Measurements from ENCODE around the gene CDC27. TPM values are rescaled to one million over a fixed set of nuclear protein-coding genes. Genes with fewer than 3 reads are reported as not detected.
"Not testable (repeated sequence)": the region's sequence is repeated elsewhere in the genome, so short reads cannot be mapped to it uniquely, and the experiment has no call there.

The CDC27 gene
- total and polyA plus RNA-seq, 2 donors (not counting 1 experiment from before 2014, with no cell fraction given): 106 to 137 TPM

- H3K9me3 ChIP-seq (ENCODE audit: control insufficient read depth, insufficient read depth, low read depth, low read length): no peaks in the 10 kb centered on the region
- H3K36me3 ChIP-seq (ENCODE audit: control insufficient read depth, insufficient read depth, low read length): peaks cover 13% of the 10 kb centered on the region
- H3K4me1 ChIP-seq (ENCODE audit: control insufficient read depth, extremely low read depth, insufficient read depth, low read length): no peaks in the 10 kb centered on the region
- no peak for DNase-seq (ENCODE audit: low read depth in 2 of 2)
- no peak overlapping the region for H3K4me2 ChIP-seq (ENCODE audit: extremely low read depth, insufficient read depth, low read length)
- H4K20me1 ChIP-seq (ENCODE audit: control insufficient read depth, extremely low read depth, insufficient read depth, low read length): no peaks in the 10 kb centered on the region
- no peak overlapping the region for H2AFZ ChIP-seq (ENCODE audit: low read length)
- no peak overlapping the region for H3K9ac ChIP-seq (ENCODE audit: insufficient read depth, low read length)
- TF ChIP-seq EZH2 (IDR thresholded peaks at IDR 0.05; ENCODE audit: low read length, missing control alignments) (no peak), CTCF (conservative IDR thresholded peaks at IDR 0.05 in 1 of 2, IDR thresholded peaks at IDR 0.05 in 1 of 2; ENCODE audit: low read depth in 1 of 2, low read length in 2 of 2) (no peak)
- H3K27me3 ChIP-seq (ENCODE audit: control insufficient read depth, insufficient read depth, low read length): no peaks in the 10 kb centered on the region
- no peak overlapping the region for H3K27ac ChIP-seq (ENCODE audit: insufficient read depth, low read length)
- no peak overlapping the region for H3K4me3 ChIP-seq (replicated peaks in 1 of 4; ENCODE audit: control extremely low read depth in 1 of 4, insufficient read depth in 1 of 4, low read depth in 3 of 4, low read length in 4 of 4)
- H3K79me2 ChIP-seq (ENCODE audit: control insufficient read depth, insufficient read depth, low read length): no peaks in the 10 kb centered on the region
These were observed 43.7 kb downstream of the CDC27 start for GRCh38 chr17:47145351-47145750.

- H3K4me1 ChIP-seq (ENCODE audit: control insufficient read depth, extremely low read depth, insufficient read depth, low read length): no peaks in the 10 kb centered on the region
- H3K9me3 ChIP-seq (ENCODE audit: control insufficient read depth, insufficient read depth, low read depth, low read length): no peaks in the 10 kb centered on the region
- H3K27ac ChIP-seq (ENCODE audit: insufficient read depth, low read length): no peak overlapping the region
- DNase-seq (ENCODE audit: low read depth in 2 of 2): no peak
- H3K27me3 ChIP-seq (ENCODE audit: control insufficient read depth, insufficient read depth, low read length): no peaks in the 10 kb centered on the region
- no peak overlapping the region for H3K4me2 ChIP-seq (ENCODE audit: extremely low read depth, insufficient read depth, low read length)
- no peaks in the 10 kb centered on the region for H4K20me1 ChIP-seq (ENCODE audit: control insufficient read depth, extremely low read depth, insufficient read depth, low read length)
- H3K79me2 ChIP-seq (ENCODE audit: control insufficient read depth, insufficient read depth, low read length): no peaks in the 10 kb centered on the region
- H3K36me3 ChIP-seq (ENCODE audit: control insufficient read depth, insufficient read depth, low read length): peaks cover 9% of the 10 kb centered on the region
- H3K4me3 ChIP-seq (replicated peaks in 1 of 4; ENCODE audit: control extremely low read depth in 1 of 4, insufficient read depth in 1 of 4, low read depth in 3 of 4, low read length in 4 of 4): no peak overlapping the region
- no peak overlapping the region for H2AFZ ChIP-seq (ENCODE audit: low read length)
- TF ChIP-seq EZH2 (IDR thresholded peaks at IDR 0.05; ENCODE audit: low read length, missing control alignments) (no peak), CTCF (conservative IDR thresholded peaks at IDR 0.05 in 1 of 2, IDR thresholded peaks at IDR 0.05 in 1 of 2; ENCODE audit: low read depth in 1 of 2, low read length in 2 of 2) (no peak)
- H3K9ac ChIP-seq (ENCODE audit: insufficient read depth, low read length): no peak overlapping the region
These were observed 53.9 kb downstream of the CDC27 start for GRCh38 chr17:47135235-47135634.

- H3K4me2 ChIP-seq (ENCODE audit: extremely low read depth, insufficient read depth, low read length); H2AFZ ChIP-seq (ENCODE audit: low read length); H3K4me1 ChIP-seq (ENCODE audit: control insufficient read depth, extremely low read depth, insufficient read depth, low read length); H3K79me2 ChIP-seq (ENCODE audit: control insufficient read depth, insufficient read depth, low read length); H3K36me3 ChIP-seq (ENCODE audit: control insufficient read depth, insufficient read depth, low read length); DNase-seq (ENCODE audit: low read depth in 2 of 2); H3K9ac ChIP-seq (ENCODE audit: insufficient read depth, low read length); H3K4me3 ChIP-seq (replicated peaks in 1 of 4; ENCODE audit: control extremely low read depth in 1 of 4, insufficient read depth in 1 of 4, low read depth in 3 of 4, low read length in 4 of 4); H3K27ac ChIP-seq (ENCODE audit: insufficient read depth, low read length); H3K27me3 ChIP-seq (ENCODE audit: control insufficient read depth, insufficient read depth, low read length); H3K9me3 ChIP-seq (ENCODE audit: control insufficient read depth, insufficient read depth, low read depth, low read length); H4K20me1 ChIP-seq (ENCODE audit: control insufficient read depth, extremely low read depth, insufficient read depth, low read length): not testable (repeated sequence)
These were observed 54.7 kb downstream of the CDC27 start for GRCh38 chr17:47134354-47134753.
